Panc1 (cell line): ENCODE results near the gene LRIG3. TPM values are rescaled to one million over a fixed set of nuclear protein-coding genes. Genes with fewer than 3 reads are reported as not detected.

Source experiments
- ATAC-seq: fragments of 200-7000 bp; cut with Tn5 transposase; 2 replicates; pipeline ENCODE4 v1.9.1; 2020; ENCODE audit warnings: mild to moderate bottlenecking, moderate library complexity
- BruUV-seq: library from RNA; stranded (reverse); fragments of 400-500 nt; replicated peaks from 2 replicates; lab custom pipeline; 2021; lab: Mats Ljungman, UMichigan
- CTCF ChIA-PET: fragments of 300-600 bp; sonication (Branson Sonifier 250); formaldehyde crosslinking; loops from one replicate; lab custom pipeline; 2022; ENCODE audit warnings: antibody characterized with exemption; lab: Charles Lee
- POLR2A ChIA-PET: fragments of 300-600 bp; sonication (Branson Sonifier 250); formaldehyde crosslinking; loops from one replicate; lab custom pipeline; 2022; ENCODE audit warnings: antibody characterized with exemption; lab: Charles Lee
- DNase-seq: peaks from one replicate; pipeline ENCODE4 v3.0.0-alpha.2; 2010; ENCODE audit warnings: low read depth, low spot score
- H3K27ac ChIP-seq: 2 replicates; pipeline ENCODE4 v1.5.1; 2011; ENCODE audit warnings: mild to moderate bottlenecking, low read length, inconsistent platforms
- H3K27me3 ChIP-seq: fragments of 200-500 bp; sonication (Bioruptor generic); 2 replicates; pipeline ENCODE4 v1.6.0; 2014; ENCODE audit warnings: low read length, inconsistent platforms; ENCODE audit not compliant: control insufficient read depth, insufficient read depth
- H3K36me3 ChIP-seq: fragments of 200-500 bp; sonication (Bioruptor generic); 2 replicates; pipeline ENCODE4 v1.5.1; 2014; ENCODE audit warnings: inconsistent platforms, mild to moderate bottlenecking, low read length, moderate library complexity; ENCODE audit not compliant: control insufficient read depth, insufficient read depth
- H3K4me1 ChIP-seq: 2 replicates; pipeline ENCODE4 v1.5.1; 2011; ENCODE audit warnings: inconsistent platforms, mild to moderate bottlenecking, low read length, moderate library complexity; ENCODE audit not compliant: control insufficient read depth, insufficient read depth
- H3K4me3 ChIP-seq, 2 experiments: 2 replicates each; pipeline ENCODE4 v1.5.1; 2011 to 2012; ENCODE audit warnings: low read depth in 2 of 2, low read length in 2 of 2, mild to moderate bottlenecking in 2 of 2, inconsistent platforms in 1 of 2, moderate library complexity in 1 of 2
- H3K9me3 ChIP-seq: fragments of 200-500 bp; sonication (Bioruptor generic); 2 replicates; pipeline ENCODE4 v1.5.1; 2014; ENCODE audit warnings: low read depth, mild to moderate bottlenecking, inconsistent platforms, low read length, moderate library complexity; ENCODE audit not compliant: control insufficient read depth, insufficient read depth
- POLR2AphosphoS5 ChIP-seq: IDR thresholded peaks from 2 replicates; pipeline ENCODE4 v1.6.1; 2012; ENCODE audit warnings: mild to moderate bottlenecking, low read depth, low read length, moderate library complexity
- SIN3A ChIP-seq: IDR thresholded peaks from 2 replicates; pipeline ENCODE4 v1.6.1; 2012; ENCODE audit warnings: low read depth, mild to moderate bottlenecking, low read length, moderate library complexity, borderline replicate concordance; ENCODE audit not compliant: insufficient read depth
- TCF7L2 ChIP-seq: IDR thresholded peaks from 2 replicates; pipeline ENCODE4 v1.6.1; 2011; ENCODE audit warnings: mild to moderate bottlenecking, low read depth, low read length, inconsistent platforms
- in situ Hi-C: cut with HindIII; loops from 2 replicates; pipeline ENCODE4 v1.10.0; 2016; ENCODE audit warnings: low sequenced_read_pairs, low pct_unique_long_range_greater_than_20kb
- intact Hi-C: fragments of 100-400 bp; cut with micrococcal nuclease; formaldehyde crosslinking; loops from one replicate; pipeline ENCODE4 v1.10.0; 2022; ENCODE audit not compliant: unreplicated experiment
- total RNA-seq: library from RNA; stranded (reverse); gene quantifications from one replicate; pipeline ENCODE4 v1.2.1, GENCODE V29; 2021; ENCODE audit not compliant: unreplicated experiment
- TF ChIP-seq, protein P1 (sequence below): fragments of 450-650 bp; IDR thresholded peaks from 2 replicates; pipeline ENCODE4 v1.5.1; 2017; ENCODE audit warnings: mild to moderate bottlenecking
- TF ChIP-seq, protein P2 (sequence below), 2 experiments: IDR thresholded peaks; 2 replicates each; pipeline ENCODE4 v1.6.1; 2011 to 2012; ENCODE audit warnings: low read depth in 2 of 2, control low read depth in 1 of 2, low read length in 1 of 2, mild to moderate bottlenecking in 1 of 2, moderate library complexity in 1 of 2; ENCODE audit not compliant: insufficient read depth in 1 of 2

LRIG3 gene
- total RNA-seq, 1 experiment from 2014 or later = 12.1 TPM

DNA sequence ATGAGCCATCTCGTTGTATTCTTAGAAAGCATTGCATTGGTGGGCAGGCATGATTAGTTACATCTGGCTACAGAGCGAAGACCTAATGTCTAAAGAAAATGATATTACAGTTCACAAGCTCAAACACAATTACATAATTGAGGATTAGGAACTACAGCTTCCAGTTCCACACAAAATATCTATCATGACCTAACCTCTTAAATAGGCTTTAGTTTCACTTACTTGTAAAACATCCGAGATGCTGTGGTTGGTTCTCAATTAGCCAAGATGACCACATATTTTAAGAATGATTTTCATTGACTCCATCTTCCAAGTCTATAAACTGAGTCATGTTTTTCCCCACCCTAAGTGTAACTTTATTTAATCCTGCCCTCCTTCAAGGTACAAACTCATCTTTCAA lies 69.5 kb downstream of the LRIG3 start:
- ATAC-seq = no peak
- Histone ChIP-seq H3K4me1 (no peaks in the 10 kb centered on the region), H3K27ac (no peak overlapping the region), H3K9me3 (no peaks in the 10 kb centered on the region), H3K36me3 (no peaks in the 10 kb centered on the region), H3K27me3 (no peaks in the 10 kb centered on the region), H3K4me3 (no peak overlapping the region)
- ChIA-PET CTCF (no interaction called here), POLR2A (no interaction called here)
- no TSS peak for BruUV-seq
- intact Hi-C loops (no loop called here), in situ Hi-C loops (no loop called here)
- no peak for DNase-seq
- TF ChIP-seq POLR2AphosphoS5 (no peak), SIN3A (no peak), TCF7L2 (no peak)
- TF ChIP-seq, protein P1, sequence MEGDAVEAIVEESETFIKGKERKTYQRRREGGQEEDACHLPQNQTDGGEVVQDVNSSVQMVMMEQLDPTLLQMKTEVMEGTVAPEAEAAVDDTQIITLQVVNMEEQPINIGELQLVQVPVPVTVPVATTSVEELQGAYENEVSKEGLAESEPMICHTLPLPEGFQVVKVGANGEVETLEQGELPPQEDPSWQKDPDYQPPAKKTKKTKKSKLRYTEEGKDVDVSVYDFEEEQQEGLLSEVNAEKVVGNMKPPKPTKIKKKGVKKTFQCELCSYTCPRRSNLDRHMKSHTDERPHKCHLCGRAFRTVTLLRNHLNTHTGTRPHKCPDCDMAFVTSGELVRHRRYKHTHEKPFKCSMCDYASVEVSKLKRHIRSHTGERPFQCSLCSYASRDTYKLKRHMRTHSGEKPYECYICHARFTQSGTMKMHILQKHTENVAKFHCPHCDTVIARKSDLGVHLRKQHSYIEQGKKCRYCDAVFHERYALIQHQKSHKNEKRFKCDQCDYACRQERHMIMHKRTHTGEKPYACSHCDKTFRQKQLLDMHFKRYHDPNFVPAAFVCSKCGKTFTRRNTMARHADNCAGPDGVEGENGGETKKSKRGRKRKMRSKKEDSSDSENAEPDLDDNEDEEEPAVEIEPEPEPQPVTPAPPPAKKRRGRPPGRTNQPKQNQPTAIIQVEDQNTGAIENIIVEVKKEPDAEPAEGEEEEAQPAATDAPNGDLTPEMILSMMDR = no peak
- TF ChIP-seq, protein P2, sequence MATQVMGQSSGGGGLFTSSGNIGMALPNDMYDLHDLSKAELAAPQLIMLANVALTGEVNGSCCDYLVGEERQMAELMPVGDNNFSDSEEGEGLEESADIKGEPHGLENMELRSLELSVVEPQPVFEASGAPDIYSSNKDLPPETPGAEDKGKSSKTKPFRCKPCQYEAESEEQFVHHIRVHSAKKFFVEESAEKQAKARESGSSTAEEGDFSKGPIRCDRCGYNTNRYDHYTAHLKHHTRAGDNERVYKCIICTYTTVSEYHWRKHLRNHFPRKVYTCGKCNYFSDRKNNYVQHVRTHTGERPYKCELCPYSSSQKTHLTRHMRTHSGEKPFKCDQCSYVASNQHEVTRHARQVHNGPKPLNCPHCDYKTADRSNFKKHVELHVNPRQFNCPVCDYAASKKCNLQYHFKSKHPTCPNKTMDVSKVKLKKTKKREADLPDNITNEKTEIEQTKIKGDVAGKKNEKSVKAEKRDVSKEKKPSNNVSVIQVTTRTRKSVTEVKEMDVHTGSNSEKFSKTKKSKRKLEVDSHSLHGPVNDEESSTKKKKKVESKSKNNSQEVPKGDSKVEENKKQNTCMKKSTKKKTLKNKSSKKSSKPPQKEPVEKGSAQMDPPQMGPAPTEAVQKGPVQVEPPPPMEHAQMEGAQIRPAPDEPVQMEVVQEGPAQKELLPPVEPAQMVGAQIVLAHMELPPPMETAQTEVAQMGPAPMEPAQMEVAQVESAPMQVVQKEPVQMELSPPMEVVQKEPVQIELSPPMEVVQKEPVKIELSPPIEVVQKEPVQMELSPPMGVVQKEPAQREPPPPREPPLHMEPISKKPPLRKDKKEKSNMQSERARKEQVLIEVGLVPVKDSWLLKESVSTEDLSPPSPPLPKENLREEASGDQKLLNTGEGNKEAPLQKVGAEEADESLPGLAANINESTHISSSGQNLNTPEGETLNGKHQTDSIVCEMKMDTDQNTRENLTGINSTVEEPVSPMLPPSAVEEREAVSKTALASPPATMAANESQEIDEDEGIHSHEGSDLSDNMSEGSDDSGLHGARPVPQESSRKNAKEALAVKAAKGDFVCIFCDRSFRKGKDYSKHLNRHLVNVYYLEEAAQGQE (IDR thresholded peaks at IDR 0.05; ENCODE audit: insufficient read depth in 1 of 2, low read depth in 2 of 2, low read length in 1 of 2) = no peak

DNA sequence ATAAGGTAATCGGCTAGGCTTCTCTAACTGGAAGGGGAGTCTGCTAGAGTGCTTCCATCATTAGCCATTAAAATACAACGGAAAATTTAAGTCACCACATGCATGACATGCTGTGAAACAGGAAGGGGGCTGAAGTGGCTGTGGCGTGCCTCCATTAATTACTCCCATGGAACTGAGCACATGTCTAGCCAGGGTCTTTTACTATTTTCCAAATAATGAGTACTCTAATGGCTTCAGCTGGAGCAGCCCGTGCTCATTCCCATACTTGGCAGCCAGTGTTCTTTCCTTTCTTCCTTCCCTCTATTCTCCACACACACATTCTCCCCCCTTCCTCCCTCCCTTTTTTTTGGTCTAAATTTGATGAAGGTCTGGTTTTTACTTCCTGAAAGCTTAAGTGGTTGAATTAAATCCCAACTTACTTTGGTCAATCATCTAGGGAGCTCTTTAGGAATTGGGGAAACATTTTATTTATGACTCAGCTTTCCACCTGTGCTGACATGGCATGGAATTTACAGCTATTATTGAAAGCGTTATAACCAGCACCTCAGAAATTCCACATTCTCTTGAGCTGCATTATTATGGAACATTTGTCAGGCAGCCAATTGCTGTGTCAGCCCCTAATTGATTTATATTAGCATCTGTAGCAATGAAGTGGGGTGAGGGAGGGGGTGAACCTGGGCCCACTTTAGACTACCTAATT lies 72.3 kb downstream of the LRIG3 start:
- in situ Hi-C loops = no loop called here

More for the DNA sequence above, 72.3 kb downstream of the LRIG3 start:
- TF ChIP-seq POLR2AphosphoS5 = no peak
- TF ChIP-seq, protein P2 (IDR thresholded peaks at IDR 0.05; ENCODE audit: insufficient read depth in 1 of 2, low read depth in 2 of 2, low read length in 1 of 2) = no peak
- TF ChIP-seq, protein P1 = no peak
- no peak for TF ChIP-seq TCF7L2
- TF ChIP-seq SIN3A = no peak
- no peak overlapping the region for H3K27ac ChIP-seq
- DNase-seq (no peak), ATAC-seq (no peak)
- no peak overlapping the region for H3K4me3 ChIP-seq
- BruUV-seq = no TSS peak
- no peaks in the 10 kb centered on the region for H3K9me3 ChIP-seq
- H3K36me3 ChIP-seq = no peaks in the 10 kb centered on the region
- ChIA-PET POLR2A (no interaction called here), CTCF (no interaction called here)
- intact Hi-C loops = no loop called here
- no peaks in the 10 kb centered on the region for H3K4me1 ChIP-seq
- no peaks in the 10 kb centered on the region for H3K27me3 ChIP-seq
